ENCODE measurements around the gene NFX1. TPM values are rescaled to one million over a fixed set of nuclear protein-coding genes. Genes with fewer than 3 reads are reported as not detected.

NFX1 gene
- total RNA-seq, 1 donor from 2014 or later, result 13.0 TPM

- peaks cover 14% of the 10 kb centered on the region for H3K36me3 Mint-ChIP-seq
- H3K9me3 Mint-ChIP-seq, result no peaks in the 10 kb centered on the region
- no peak overlapping the region for H3K9ac ChIP-seq
- peaks cover 6% of the 10 kb centered on the region for H4K20me1 ChIP-seq (ENCODE audit: low read depth)
- H3K4me1 ChIP-seq, result no peaks in the 10 kb centered on the region
- no peak overlapping the region for H3K27ac Mint-ChIP-seq
- no peak overlapping the region for H3K4me3 Mint-ChIP-seq
- no peak overlapping the region for H3K27ac ChIP-seq
- no peaks in the 10 kb centered on the region for H3K27me3 ChIP-seq
- H3K9me3 ChIP-seq (ENCODE audit: low read depth), result no peaks in the 10 kb centered on the region
- no peaks in the 10 kb centered on the region for H3F3A ChIP-seq (ENCODE audit: low read depth)
- H3K4me1 Mint-ChIP-seq, result peaks cover 1% of the 10 kb centered on the region
- no peak for DNase-seq (ENCODE audit: low spot score)
- H2AFZ ChIP-seq (replicated peaks), result no peak overlapping the region
- H3K36me3 ChIP-seq, result peaks cover 3% of the 10 kb centered on the region
- H3K27me3 Mint-ChIP-seq (ENCODE audit: insufficient read depth, low read depth), result no peaks in the 10 kb centered on the region
- no peak overlapping the region for H3K4me2 ChIP-seq
- H3K4me3 ChIP-seq, result no peak overlapping the region
- H3K79me2 ChIP-seq (ENCODE audit: low read depth), result peaks cover 64% of the 10 kb centered on the region
- TF ChIP-seq, protein P1, sequence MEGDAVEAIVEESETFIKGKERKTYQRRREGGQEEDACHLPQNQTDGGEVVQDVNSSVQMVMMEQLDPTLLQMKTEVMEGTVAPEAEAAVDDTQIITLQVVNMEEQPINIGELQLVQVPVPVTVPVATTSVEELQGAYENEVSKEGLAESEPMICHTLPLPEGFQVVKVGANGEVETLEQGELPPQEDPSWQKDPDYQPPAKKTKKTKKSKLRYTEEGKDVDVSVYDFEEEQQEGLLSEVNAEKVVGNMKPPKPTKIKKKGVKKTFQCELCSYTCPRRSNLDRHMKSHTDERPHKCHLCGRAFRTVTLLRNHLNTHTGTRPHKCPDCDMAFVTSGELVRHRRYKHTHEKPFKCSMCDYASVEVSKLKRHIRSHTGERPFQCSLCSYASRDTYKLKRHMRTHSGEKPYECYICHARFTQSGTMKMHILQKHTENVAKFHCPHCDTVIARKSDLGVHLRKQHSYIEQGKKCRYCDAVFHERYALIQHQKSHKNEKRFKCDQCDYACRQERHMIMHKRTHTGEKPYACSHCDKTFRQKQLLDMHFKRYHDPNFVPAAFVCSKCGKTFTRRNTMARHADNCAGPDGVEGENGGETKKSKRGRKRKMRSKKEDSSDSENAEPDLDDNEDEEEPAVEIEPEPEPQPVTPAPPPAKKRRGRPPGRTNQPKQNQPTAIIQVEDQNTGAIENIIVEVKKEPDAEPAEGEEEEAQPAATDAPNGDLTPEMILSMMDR (IDR thresholded peaks at IDR 0.05), result no peak
- TF ChIP-seq EZH2 (IDR thresholded peaks at IDR 0.05), result no peak
- TF ChIP-seq EZH2phosphoT487 (IDR thresholded peaks at IDR 0.05), result no peak
These were observed 7.1 kb downstream of the NFX1 start for GRCh38 chr9:33297432-33297831.

- H3K27me3 ChIP-seq, result no peaks in the 10 kb centered on the region
- H3K36me3 Mint-ChIP-seq, result peaks cover 10% of the 10 kb centered on the region
- no peak overlapping the region for H3K27ac Mint-ChIP-seq
- no peak for TF ChIP-seq EZH2 (IDR thresholded peaks at IDR 0.05)
- TF ChIP-seq, protein P1 (IDR thresholded peaks at IDR 0.05), result no peak
- TF ChIP-seq EZH2phosphoT487 (IDR thresholded peaks at IDR 0.05), result no peak
- no peaks in the 10 kb centered on the region for H3K27me3 Mint-ChIP-seq (ENCODE audit: insufficient read depth, low read depth)
- H3K4me3 Mint-ChIP-seq, result no peak overlapping the region
- no peaks in the 10 kb centered on the region for H3K9me3 ChIP-seq (ENCODE audit: low read depth)
- H2AFZ ChIP-seq (replicated peaks), result no peak overlapping the region
- no peak overlapping the region for H3K4me3 ChIP-seq
- H3K4me1 ChIP-seq, result no peaks in the 10 kb centered on the region
- H3K9ac ChIP-seq, result no peak overlapping the region
- peaks cover 6% of the 10 kb centered on the region for H4K20me1 ChIP-seq (ENCODE audit: low read depth)
- no peak for DNase-seq (ENCODE audit: low spot score)
- peaks cover 3% of the 10 kb centered on the region for H3K36me3 ChIP-seq
- H3K27ac ChIP-seq, result no peak overlapping the region
- H3K4me1 Mint-ChIP-seq, result no peaks in the 10 kb centered on the region
- H3K4me2 ChIP-seq, result no peak overlapping the region
- no peaks in the 10 kb centered on the region for H3K9me3 Mint-ChIP-seq
- peaks cover 42% of the 10 kb centered on the region for H3K79me2 ChIP-seq (ENCODE audit: low read depth)
- no peaks in the 10 kb centered on the region for H3F3A ChIP-seq (ENCODE audit: low read depth)
These were observed 10.2 kb downstream of the NFX1 start for GRCh38 chr9:33300546-33300945.

DNA sequence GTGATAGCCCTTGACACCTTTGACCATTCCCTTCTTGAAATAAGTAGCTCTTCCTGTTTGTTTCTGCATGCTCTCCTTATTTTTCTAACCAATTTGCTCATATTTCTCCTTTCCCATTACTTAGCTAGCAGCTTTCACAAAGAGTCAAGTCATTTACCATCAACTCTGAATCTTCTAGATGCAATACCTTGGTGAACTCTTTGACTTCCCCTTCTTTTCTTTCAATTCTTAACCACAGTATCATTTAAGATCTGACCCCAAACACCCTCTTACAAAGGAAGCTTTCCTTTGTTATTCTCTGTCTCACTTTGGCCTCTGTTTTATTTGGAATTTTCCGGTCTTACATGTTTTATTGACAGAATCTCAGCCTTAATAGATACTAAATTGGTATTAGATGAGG, 14.0 kb downstream of the NFX1 start:
- no peak overlapping the region for H3K4me3 ChIP-seq
- peaks cover 11% of the 10 kb centered on the region for H3K79me2 ChIP-seq (ENCODE audit: low read depth)
- Mint-ChIP-seq H3K9me3 (no peaks in the 10 kb centered on the region), H3K4me1 (no peaks in the 10 kb centered on the region), H3K36me3 (peaks cover 14% of the 10 kb centered on the region), H3K27me3 (ENCODE audit: insufficient read depth, low read depth) (no peaks in the 10 kb centered on the region), H3K4me3 (no peak overlapping the region), H3K27ac (no peak overlapping the region)
- no peak overlapping the region for H3K27ac ChIP-seq
- H3F3A ChIP-seq (ENCODE audit: low read depth), result no peaks in the 10 kb centered on the region
- no peaks in the 10 kb centered on the region for H3K27me3 ChIP-seq
- no peak for DNase-seq (ENCODE audit: low spot score)
- no peaks in the 10 kb centered on the region for H3K9me3 ChIP-seq (ENCODE audit: low read depth)
- TF ChIP-seq, protein P1 (IDR thresholded peaks at IDR 0.05), result no peak
- no peak for TF ChIP-seq EZH2phosphoT487 (IDR thresholded peaks at IDR 0.05)
- H2AFZ ChIP-seq (replicated peaks), result no peak overlapping the region
- H4K20me1 ChIP-seq (ENCODE audit: low read depth), result no peaks in the 10 kb centered on the region
- no peaks in the 10 kb centered on the region for H3K4me1 ChIP-seq
- peaks cover 13% of the 10 kb centered on the region for H3K36me3 ChIP-seq
- H3K4me2 ChIP-seq, result no peak overlapping the region
- H3K9ac ChIP-seq, result no peak overlapping the region
